Activated T-cell treated with anti-CD3 and anti-CD28 coated beads, Interleukin-2, amount 50 U/mL, for 4 hours (primary cell): Measurements from ENCODE around the gene SEC31A. TPM values are rescaled to one million over a fixed set of nuclear protein-coding genes. Genes with fewer than 3 reads are reported as not detected.
"Not testable (repeated sequence)": the region's sequence is repeated elsewhere in the genome, so short reads cannot be mapped to it uniquely, and the experiment has no call there.

Experiments used
- ATAC-seq, 2 donors: fragments of 200-7000 bp; cut with Tn5 transposase; one replicate each; pipeline ENCODE4 v1.10.0; 2021
- DNase-seq: peaks from one replicate; pipeline ENCODE4 v3.0.0-alpha.2; 2020
- H3K27me3 Mint-ChIP-seq: one replicate; pipeline ENCODE4 v1.8.0; 2021; ENCODE audit warnings: low read depth, mixed read lengths
- H3K36me3 Mint-ChIP-seq: one replicate; pipeline ENCODE4 v1.8.0; 2022; ENCODE audit warnings: mixed read lengths; ENCODE audit not compliant: insufficient read depth
- H3K4me1 Mint-ChIP-seq: one replicate; pipeline ENCODE4 v1.8.0; 2021; ENCODE audit warnings: low read depth, mixed read lengths
- H3K4me3 Mint-ChIP-seq: one replicate; pipeline ENCODE4 v1.8.0; 2021; ENCODE audit warnings: mild to moderate bottlenecking, moderate library complexity, mixed read lengths
- H3K9me3 Mint-ChIP-seq: one replicate; pipeline ENCODE4 v1.8.0; 2021; ENCODE audit warnings: mixed read lengths
- total RNA-seq, 3 donors: library from RNA; stranded (reverse); gene quantifications; one replicate each; pipeline ENCODE4 v1.2.1, GENCODE V29; 2021

Gene SEC31A, protein sequence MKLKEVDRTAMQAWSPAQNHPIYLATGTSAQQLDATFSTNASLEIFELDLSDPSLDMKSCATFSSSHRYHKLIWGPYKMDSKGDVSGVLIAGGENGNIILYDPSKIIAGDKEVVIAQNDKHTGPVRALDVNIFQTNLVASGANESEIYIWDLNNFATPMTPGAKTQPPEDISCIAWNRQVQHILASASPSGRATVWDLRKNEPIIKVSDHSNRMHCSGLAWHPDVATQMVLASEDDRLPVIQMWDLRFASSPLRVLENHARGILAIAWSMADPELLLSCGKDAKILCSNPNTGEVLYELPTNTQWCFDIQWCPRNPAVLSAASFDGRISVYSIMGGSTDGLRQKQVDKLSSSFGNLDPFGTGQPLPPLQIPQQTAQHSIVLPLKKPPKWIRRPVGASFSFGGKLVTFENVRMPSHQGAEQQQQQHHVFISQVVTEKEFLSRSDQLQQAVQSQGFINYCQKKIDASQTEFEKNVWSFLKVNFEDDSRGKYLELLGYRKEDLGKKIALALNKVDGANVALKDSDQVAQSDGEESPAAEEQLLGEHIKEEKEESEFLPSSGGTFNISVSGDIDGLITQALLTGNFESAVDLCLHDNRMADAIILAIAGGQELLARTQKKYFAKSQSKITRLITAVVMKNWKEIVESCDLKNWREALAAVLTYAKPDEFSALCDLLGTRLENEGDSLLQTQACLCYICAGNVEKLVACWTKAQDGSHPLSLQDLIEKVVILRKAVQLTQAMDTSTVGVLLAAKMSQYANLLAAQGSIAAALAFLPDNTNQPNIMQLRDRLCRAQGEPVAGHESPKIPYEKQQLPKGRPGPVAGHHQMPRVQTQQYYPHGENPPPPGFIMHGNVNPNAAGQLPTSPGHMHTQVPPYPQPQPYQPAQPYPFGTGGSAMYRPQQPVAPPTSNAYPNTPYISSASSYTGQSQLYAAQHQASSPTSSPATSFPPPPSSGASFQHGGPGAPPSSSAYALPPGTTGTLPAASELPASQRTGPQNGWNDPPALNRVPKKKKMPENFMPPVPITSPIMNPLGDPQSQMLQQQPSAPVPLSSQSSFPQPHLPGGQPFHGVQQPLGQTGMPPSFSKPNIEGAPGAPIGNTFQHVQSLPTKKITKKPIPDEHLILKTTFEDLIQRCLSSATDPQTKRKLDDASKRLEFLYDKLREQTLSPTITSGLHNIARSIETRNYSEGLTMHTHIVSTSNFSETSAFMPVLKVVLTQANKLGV
- 100 to 1,000 TPM; 114 to 124 (median 123) TPM for total RNA-seq

DNA sequence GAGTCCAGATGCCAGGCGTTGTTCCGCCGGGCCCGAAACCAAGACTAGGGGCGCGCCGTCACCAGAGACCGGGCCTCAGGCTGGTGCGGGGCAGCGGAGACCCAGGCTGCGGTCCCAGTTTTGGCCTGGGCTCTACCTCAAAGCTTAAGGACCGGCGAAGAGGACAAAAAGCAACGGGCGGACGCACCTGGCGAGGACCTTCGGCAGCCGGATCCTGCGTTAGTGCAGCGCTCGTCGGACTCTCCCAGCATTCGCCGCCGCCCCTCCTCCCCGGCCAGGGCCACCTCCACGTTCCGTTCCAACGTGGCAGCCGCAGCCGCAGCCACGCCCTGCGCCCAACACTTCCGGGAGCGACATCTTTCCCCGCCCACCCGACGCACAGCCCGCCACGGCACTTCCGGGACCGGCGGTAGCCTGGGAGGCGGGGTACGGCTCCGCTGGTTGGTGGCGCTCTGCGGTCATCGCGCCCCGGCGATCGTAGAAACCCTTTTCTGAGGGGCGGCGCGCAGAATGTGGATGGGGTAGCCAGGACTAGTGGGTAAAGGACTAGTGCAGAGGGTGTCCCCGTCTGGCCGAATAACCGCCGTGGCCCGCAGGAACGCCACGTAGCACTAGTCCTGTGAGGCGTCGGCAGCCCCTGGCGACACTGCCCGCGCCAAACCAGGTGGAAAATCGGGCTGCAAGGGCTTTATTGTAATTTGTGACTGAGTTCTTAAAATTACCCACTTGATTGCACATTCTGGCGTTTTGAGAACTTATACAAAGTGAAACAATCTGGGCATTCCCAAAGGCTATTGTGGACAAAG lies at the start of gene SEC31A:
Gene SEC31A (minus strand): TSS at position 253 of the 806 bp plus-strand sequence. CDS start 9,217 bp downstream, outside the sequence.
- Mint-ChIP-seq H3K4me1 (peaks cover 29% of the 10 kb centered on the region), H3K27me3 (no peaks in the 10 kb centered on the region), H3K36me3 (peaks cover 15% of the 10 kb centered on the region), H3K4me3 (peak within 1 kb of the TSS; percentile 90), H3K9me3 (no peaks in the 10 kb centered on the region)
- ATAC-seq (peak; percentile 96 to 97), DNase-seq (peak; percentile 95)

DNA sequence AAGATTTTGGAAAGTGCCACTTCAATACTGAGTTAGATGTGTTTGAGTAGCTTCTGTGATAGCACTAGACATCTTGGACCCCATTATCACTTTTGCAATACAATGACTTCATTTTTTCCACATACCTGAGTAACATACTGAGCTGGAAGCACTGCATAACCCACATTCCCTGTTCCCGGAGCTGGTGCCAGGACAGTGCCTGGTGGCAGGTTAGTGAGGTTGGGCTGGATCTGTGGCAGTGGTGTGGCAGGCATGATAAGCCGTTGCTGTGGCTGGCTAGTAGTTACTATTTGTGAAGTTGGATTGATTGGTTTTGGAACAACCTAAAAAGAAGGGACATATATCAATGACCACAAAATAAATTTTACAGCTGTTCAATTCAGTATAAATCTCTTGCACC lies 48.5 kb upstream of the SEC31A start:
- Mint-ChIP-seq H3K9me3 (no peaks in the 10 kb centered on the region), H3K4me1 (no peaks in the 10 kb centered on the region), H3K4me3 (no peak overlapping the region), H3K27me3 (no peaks in the 10 kb centered on the region), H3K36me3 (peaks cover 33% of the 10 kb centered on the region)
- DNase-seq (no peak), ATAC-seq (no peak)

DNA sequence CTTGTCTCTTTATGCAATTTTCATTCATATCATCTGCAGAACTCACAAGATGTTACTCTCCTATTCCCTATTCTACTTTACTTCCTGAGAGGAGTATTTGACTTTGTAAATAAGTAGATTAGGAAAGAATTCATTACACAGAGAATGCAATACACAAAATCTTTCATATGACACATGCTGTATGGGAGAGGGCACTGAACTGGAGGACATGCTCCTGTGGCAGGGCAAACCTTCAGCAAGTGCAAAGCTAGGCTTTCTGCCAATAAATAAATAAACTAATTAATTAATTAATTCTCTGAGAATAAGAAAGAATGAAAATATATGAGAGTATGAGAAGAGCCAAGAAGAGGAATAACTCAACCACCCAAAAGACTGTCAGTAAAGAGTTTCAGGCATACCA lies 43.5 kb upstream of the SEC31A start:
- peaks cover 28% of the 10 kb centered on the region for H3K36me3 Mint-ChIP-seq
- no peaks in the 10 kb centered on the region for H3K4me1 Mint-ChIP-seq
- ATAC-seq (no peak), DNase-seq (no peak)
- H3K9me3 Mint-ChIP-seq: no peaks in the 10 kb centered on the region
- H3K4me3 Mint-ChIP-seq: no peak overlapping the region
- H3K27me3 Mint-ChIP-seq: no peaks in the 10 kb centered on the region

DNA sequence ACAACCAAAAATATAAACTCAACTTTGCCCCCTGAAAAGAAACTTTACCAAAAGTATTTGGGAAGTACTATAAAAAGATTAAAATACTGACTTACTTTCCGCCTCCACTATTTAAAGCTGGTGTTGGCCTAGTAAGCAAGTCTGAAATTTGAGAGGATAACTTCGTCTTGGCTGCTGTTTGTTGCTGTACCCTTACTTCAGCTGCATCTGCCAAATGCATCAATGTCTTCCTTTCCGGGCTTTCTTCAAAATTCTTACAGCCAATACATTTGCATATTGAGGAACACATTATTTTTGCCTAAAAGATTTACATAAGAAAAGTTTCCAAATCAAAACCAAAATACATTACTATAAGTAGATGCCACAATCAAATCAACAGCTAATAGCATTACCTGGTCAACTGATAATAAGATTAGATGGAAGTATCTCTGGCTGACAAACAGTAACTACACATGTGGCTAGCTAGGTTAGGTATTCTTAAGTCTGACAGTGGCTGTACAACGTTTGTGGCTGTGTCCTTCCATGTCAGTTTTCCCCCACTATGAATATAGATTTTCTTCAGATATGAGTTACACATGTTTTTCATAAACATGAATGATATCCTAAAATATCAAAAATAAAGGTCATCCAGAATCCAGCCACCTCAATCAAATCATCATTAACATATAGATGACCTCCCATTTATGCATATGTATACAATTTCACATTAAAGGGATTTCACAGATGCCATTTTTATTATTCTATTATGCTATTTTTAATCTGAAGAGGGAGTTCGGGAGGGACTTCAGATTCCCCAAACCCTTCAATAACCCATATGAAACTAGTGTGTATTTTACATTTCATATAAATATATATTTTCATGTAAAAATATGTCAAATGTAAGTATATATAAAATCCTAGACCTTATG lies 40.1 kb upstream of the SEC31A start:
- DNase-seq (no peak), ATAC-seq (no peak)
- Mint-ChIP-seq H3K27me3 (no peaks in the 10 kb centered on the region), H3K36me3 (peaks cover 24% of the 10 kb centered on the region), H3K9me3 (no peaks in the 10 kb centered on the region), H3K4me1 (no peaks in the 10 kb centered on the region), H3K4me3 (no peak overlapping the region)

DNA sequence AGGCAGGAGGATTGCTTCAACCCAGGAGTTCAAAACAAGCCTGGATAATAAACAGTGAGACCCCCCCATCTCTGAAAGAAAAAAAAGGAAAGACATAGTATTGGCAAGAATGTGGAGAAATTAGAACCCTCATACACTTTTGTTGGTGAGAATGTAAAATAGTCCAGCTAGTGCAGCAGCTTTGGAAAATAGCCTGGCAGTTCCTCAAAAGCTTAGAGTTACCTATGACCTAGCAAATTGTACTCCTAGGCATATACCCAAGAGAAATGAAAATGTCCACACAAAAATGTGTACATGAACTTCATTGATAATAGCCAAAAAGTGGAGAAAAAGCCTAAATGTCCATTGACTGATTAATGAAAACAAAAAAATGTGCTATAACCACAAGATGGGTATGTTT lies 30.8 kb upstream of the SEC31A start:
- peaks cover 4% of the 10 kb centered on the region for H3K36me3 Mint-ChIP-seq
- H3K9me3 Mint-ChIP-seq: no peaks in the 10 kb centered on the region
- no peaks in the 10 kb centered on the region for H3K4me1 Mint-ChIP-seq
- no peaks in the 10 kb centered on the region for H3K27me3 Mint-ChIP-seq
- no peak for ATAC-seq
- H3K4me3 Mint-ChIP-seq: no peak overlapping the region
- DNase-seq: no peak

DNA sequence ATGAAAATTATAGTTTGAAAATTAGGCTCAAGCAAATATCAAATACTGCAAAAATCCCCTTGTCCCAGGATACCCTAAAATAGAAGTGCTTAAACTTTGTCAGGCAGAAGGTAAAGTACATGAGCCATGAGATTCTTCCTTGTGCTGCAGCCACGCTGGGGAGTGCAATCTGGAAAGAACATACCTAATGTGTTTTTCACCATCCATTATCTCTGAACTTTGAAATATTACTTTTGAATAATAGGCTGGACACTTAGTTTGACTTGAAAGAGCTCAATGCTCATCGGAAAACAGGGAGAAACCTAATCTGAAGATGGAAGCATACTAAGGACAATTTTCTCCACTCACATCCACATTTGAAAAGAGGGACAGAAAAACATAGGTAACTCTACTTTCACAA lies 28.4 kb upstream of the SEC31A start:
- ATAC-seq (no peak), DNase-seq (no peak)
- Mint-ChIP-seq H3K36me3 (peaks cover 3% of the 10 kb centered on the region), H3K27me3 (no peaks in the 10 kb centered on the region), H3K4me3 (no peak overlapping the region), H3K9me3 (no peaks in the 10 kb centered on the region), H3K4me1 (no peaks in the 10 kb centered on the region)

DNA sequence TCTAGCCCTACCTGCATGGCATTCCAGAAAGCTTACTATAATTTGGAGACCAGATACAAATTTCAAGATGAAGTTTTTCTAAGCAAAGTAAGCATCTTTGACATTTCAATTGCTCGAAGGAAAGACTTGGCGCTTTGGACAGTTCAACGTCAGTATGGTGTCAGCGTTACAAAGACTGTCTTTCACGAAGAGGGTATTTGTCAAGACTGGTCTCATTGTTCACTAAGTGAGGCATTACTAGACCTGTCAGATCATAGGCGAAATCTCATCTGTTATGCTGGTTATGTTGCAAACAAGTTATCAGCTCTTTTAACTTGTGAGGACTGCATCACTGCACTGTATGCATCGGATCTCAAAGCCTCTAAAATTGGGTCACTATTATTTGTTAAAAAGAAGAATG lies 27.1 kb upstream of the SEC31A start:
- Mint-ChIP-seq H3K4me3 (no peak overlapping the region), H3K36me3 (peaks cover 3% of the 10 kb centered on the region), H3K27me3 (no peaks in the 10 kb centered on the region), H3K4me1 (no peaks in the 10 kb centered on the region), H3K9me3 (no peaks in the 10 kb centered on the region)
- DNase-seq: no peak
- ATAC-seq: no peak

DNA sequence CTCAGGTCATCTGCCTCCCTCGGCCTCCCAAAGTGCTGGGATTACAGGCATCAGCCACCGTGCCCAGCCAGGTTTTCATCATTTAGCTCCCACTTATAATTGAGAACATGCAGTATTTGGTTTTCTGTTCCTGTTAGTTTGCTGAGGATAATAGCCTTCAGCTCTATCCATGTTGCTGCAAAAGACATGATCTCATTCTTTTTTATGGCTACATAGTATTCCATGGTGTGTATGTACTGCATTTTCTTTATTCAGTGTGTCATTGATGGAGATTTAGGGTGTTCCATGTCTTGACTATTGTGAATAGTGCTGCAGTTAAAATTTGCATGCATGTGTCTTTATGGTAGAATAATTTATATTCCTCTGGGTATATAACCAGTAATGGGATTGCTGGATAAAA lies 23.0 kb upstream of the SEC31A start:
- H3K4me1 Mint-ChIP-seq, ATAC-seq, H3K27me3 Mint-ChIP-seq, H3K4me3 Mint-ChIP-seq, DNase-seq, H3K9me3 Mint-ChIP-seq: not testable (repeated sequence)
- H3K36me3 Mint-ChIP-seq: peaks cover 10% of the 10 kb centered on the region

DNA sequence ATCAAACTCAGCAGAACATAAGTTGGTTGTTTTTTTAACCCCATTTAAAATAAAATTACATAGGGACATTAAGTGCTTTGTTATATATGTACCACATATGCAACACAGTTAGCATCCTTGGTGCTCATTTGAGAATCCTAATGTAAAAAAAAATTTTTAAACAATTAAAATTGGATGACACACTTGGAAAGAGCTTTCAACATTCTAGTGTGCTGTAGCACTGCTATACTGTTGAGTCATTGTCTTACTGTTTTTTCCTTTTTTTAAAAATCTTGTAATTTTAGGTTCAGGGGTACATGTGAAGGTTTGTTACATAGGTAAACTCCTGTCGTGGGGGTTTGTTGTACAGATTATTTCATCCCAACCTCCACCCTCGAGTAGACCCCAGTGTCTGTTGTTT lies 22.4 kb upstream of the SEC31A start:
- DNase-seq (no peak), ATAC-seq (no peak)
- no peak overlapping the region for H3K4me3 Mint-ChIP-seq
- no peaks in the 10 kb centered on the region for H3K27me3 Mint-ChIP-seq
- no peaks in the 10 kb centered on the region for H3K9me3 Mint-ChIP-seq
- H3K4me1 Mint-ChIP-seq: no peaks in the 10 kb centered on the region
- H3K36me3 Mint-ChIP-seq: peaks cover 10% of the 10 kb centered on the region

DNA sequence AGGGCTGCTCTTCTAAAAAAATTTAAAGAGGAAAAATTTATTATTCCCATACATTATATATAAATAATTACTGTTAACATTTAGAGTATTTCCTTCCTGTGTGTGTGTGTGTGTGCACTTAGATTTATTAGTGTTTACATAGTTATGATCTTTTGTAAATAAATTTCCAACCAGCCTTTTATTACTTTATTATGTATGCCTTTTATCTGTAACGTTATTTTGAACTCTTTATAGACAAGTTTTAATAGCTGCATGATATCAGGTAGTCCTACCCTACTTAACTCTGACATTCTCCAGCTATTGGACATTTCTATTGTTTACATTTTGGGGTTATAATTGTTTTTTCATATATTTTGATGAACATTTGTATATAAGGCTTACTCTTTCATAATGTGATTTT lies 18.4 kb upstream of the SEC31A start:
- Mint-ChIP-seq H3K36me3 (peaks cover 14% of the 10 kb centered on the region), H3K27me3 (no peaks in the 10 kb centered on the region), H3K4me3 (no peak overlapping the region), H3K4me1 (peaks cover 12% of the 10 kb centered on the region), H3K9me3 (no peaks in the 10 kb centered on the region)
- ATAC-seq (no peak), DNase-seq (no peak)

DNA sequence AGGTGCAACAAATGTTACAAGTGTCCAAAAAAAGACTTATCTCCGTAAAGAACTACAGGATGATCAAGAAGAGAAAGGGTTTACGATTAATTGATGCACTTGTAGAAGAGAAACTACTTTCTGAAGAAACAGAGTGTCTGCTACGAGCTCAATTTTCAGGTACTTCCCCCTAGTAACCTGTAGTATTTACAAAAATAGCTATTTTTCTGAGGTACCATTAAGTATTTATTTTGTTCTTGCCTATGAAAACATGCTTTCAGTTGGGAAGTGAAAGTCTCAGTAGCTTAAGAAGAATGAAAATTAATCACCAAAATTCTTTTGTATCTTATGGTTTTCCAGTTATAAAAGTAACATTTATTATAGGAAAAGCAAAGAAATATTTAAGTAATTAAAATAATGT lies 15.5 kb upstream of the SEC31A start:
- Mint-ChIP-seq H3K4me1 (peaks cover 20% of the 10 kb centered on the region), H3K9me3 (no peaks in the 10 kb centered on the region), H3K27me3 (no peaks in the 10 kb centered on the region), H3K36me3 (peaks cover 14% of the 10 kb centered on the region), H3K4me3 (no peak overlapping the region)
- ATAC-seq: no peak
- no peak for DNase-seq

DNA sequence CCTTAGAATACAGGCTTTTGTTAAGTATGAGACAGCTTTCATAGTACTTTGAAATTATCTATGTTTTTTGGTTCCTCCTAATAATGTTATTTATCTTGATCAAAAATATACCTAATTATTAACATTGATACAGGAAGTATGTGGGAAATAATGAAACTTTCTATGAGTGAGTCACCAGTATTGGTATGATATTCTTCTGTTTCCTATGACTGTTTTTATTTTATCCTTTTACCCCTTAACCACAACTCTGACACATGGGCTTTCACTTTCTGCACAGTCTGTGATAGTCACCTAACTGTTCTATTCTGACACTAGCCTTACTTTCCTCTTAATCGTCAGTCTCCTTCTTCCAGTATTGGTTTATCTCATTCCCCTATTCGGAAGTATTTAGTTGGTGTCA lies 14.3 kb upstream of the SEC31A start:
- peak; percentile 36 to 44 for ATAC-seq
- DNase-seq: no peak
- Mint-ChIP-seq H3K9me3 (no peaks in the 10 kb centered on the region), H3K4me3 (peak overlapping the region; percentile 39), H3K27me3 (no peaks in the 10 kb centered on the region), H3K36me3 (peaks cover 8% of the 10 kb centered on the region), H3K4me1 (peaks cover 20% of the 10 kb centered on the region)

DNA sequence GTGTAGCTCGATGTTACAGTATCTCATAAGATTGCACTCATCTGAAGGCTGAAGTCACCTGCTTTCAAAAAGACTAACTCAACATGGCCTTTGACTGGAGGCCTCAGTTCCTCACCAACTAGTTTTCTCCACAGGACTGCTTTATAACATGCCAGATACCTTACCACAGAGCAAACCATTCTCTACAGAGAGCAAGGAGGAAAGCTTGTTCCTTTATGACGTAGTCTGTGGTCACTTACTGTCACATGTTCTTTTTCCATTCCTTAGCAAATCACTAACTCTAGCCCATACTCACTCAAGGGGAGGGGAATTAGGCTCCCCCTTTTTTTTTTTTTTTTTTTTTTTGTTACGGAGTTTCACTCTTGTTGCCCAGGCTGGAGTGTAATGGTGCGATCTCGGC lies 12.8 kb upstream of the SEC31A start:
- Mint-ChIP-seq H3K4me3 (no peak overlapping the region), H3K36me3 (peaks cover 6% of the 10 kb centered on the region), H3K27me3 (no peaks in the 10 kb centered on the region), H3K4me1 (peaks cover 24% of the 10 kb centered on the region), H3K9me3 (no peaks in the 10 kb centered on the region)
- DNase-seq (no peak), ATAC-seq (no peak)
